ENCODE measurements around the gene STEAP4. TPM values are rescaled to one million over a fixed set of nuclear protein-coding genes. Genes with fewer than 3 reads are reported as not detected.

Gene STEAP4
- total RNA-seq, 1 experiment from 2014 or later: not detected

- Mint-ChIP-seq H3K36me3 (ENCODE audit: insufficient read depth in 1 of 3, low read depth in 3 of 3) (peaks cover 0 to 2% (median 0%) of the 10 kb centered on the region in 3 experiments; a peak in 2 of 7 replicates), H3K4me3 (no peak overlapping the region), H3K27ac (peak overlapping the region in 1 of 3 experiments; percentile 51; a peak in 1 of 7 replicates), H3K27me3 (ENCODE audit: low read depth) (no peaks in the 10 kb centered on the region), H3K9me3 (peaks cover 0 to 3% of the 10 kb centered on the region in 2 experiments; a peak in 1 of 5 replicates), H3K4me1 (peaks cover 0 to 3% of the 10 kb centered on the region in 2 experiments; a peak in 1 of 4 replicates)
- Histone ChIP-seq H3K79me1 (ENCODE audit: insufficient read depth, low read depth, low read length, poor library complexity, severe bottlenecking) (no peaks in the 10 kb centered on the region), H4K5ac (ENCODE audit: insufficient read length, low read depth, low read length) (no peak overlapping the region), H3K79me2 (ENCODE audit: insufficient read depth, low read length) (no peaks in the 10 kb centered on the region), H3K14ac (ENCODE audit: insufficient read depth, low read length) (no peak overlapping the region), H2AFZ (ENCODE audit: low read length) (no peak overlapping the region), H4K8ac (replicated peaks; ENCODE audit: insufficient read length, low read depth, low read length) (no peak overlapping the region), H2BK12ac (ENCODE audit: insufficient read length, low read depth, low read length) (no peak overlapping the region), H3K4ac (ENCODE audit: low read depth, low read length) (no peak overlapping the region), H4K20me1 (ENCODE audit: control insufficient read depth, insufficient read depth, insufficient read length) (no peaks in the 10 kb centered on the region), H3T11ph (ENCODE audit: low read length) (no peak overlapping the region), H3K23me2 (ENCODE audit: insufficient read length, low read depth, low read length, poor library complexity, severe bottlenecking) (no peaks in the 10 kb centered on the region), H3K9ac (ENCODE audit: extremely low read depth, insufficient read length, low read length) (no peak overlapping the region), H3K18ac (ENCODE audit: insufficient read length, low read depth, low read length) (no peak overlapping the region), H2BK15ac (ENCODE audit: low read depth, low read length) (no peak overlapping the region), H3K4me1 (ENCODE audit: insufficient read depth, low read length) (no peaks in the 10 kb centered on the region), H4K91ac (ENCODE audit: insufficient read length, low read depth, low read length) (no peak overlapping the region), H3K4me2 (ENCODE audit: insufficient read depth, insufficient read length, low read length) (no peak overlapping the region), H2BK120ac (ENCODE audit: low read depth, low read length, poor library complexity, severe bottlenecking) (no peak overlapping the region), H3K27ac (ENCODE audit: insufficient read length, low read depth, low read length) (no peak overlapping the region), H3K9me3 (ENCODE audit: control insufficient read depth, low read depth, low read length) (peaks cover 7% of the 10 kb centered on the region), H2BK20ac (ENCODE audit: low read depth, low read length, poor library complexity, severe bottlenecking) (no peak overlapping the region), H3K27me3 (ENCODE audit: insufficient read depth, low read length) (no peaks in the 10 kb centered on the region), H3K23ac (ENCODE audit: insufficient read length, low read depth, low read length) (no peak overlapping the region), H3K56ac (ENCODE audit: insufficient read length, low read depth, low read length) (no peak overlapping the region), H2AK5ac (ENCODE audit: insufficient read length, low read length) (no peak overlapping the region), H2BK5ac (ENCODE audit: insufficient read length, low read length) (no peak overlapping the region)
- TF ChIP-seq CTCF (conservative IDR thresholded peaks at IDR 0.05): no peak
- DNase-seq: no peak
- no CpG with 5 or more reads among the region's 11 CpGs for WGBS (ENCODE audit: extremely low coverage, insufficient read length, low lambda C conversion rate)
These were observed 15.1 kb downstream of the STEAP4 start for GRCh38 chr7:88291398-88292173.
